HFF-Myc (cell line): ENCODE data around the gene SORL1.

ENCODE experiments used
- DNase-seq: peaks from one replicate; pipeline ENCODE4 v3.0.0-alpha.2; 2011; ENCODE audit warnings: low read depth; ENCODE audit errors: extremely low read depth
- H3K4me3 ChIP-seq: replicated peaks from 2 replicates; pipeline ENCODE4 v1.5.1; 2011; ENCODE audit warnings: low read depth, mild to moderate bottlenecking, control low read depth, low read length
- CTCF ChIP-seq: IDR thresholded peaks from 2 replicates; pipeline ENCODE4 v1.5.1; 2012; ENCODE audit warnings: mild to moderate bottlenecking, low read depth, low read length, control low read depth; ENCODE audit errors: missing control alignments

The SORL1 gene

GRCh38 chr11:121486054-121486453, 33.9 kb downstream of the SORL1 start:
- no peak for TF ChIP-seq CTCF
- no peak overlapping the region for H3K4me3 ChIP-seq
- DNase-seq: no peak

GRCh38 chr11:121487191-121487590, 35.1 kb downstream of the SORL1 start:
- no peak for DNase-seq
- no peak overlapping the region for H3K4me3 ChIP-seq
- no peak for TF ChIP-seq CTCF

- no peak overlapping the region for H3K4me3 ChIP-seq
- no peak for TF ChIP-seq CTCF
Observed at GRCh38 chr11:121488170-121488569, 36.1 kb downstream of the SORL1 start.

GRCh38 chr11:121488641-121489040, 36.5 kb downstream of the SORL1 start:
- no peak overlapping the region for H3K4me3 ChIP-seq
- no peak for TF ChIP-seq CTCF
- no peak for DNase-seq

More at GRCh38 chr11:121488170-121488569, 36.1 kb downstream of the SORL1 start:
- no peak for DNase-seq

- no peak for DNase-seq
- TF ChIP-seq CTCF: no peak
- H3K4me3 ChIP-seq: no peak overlapping the region
Observed at GRCh38 chr11:121489823-121490222, 37.7 kb downstream of the SORL1 start.

- TF ChIP-seq CTCF: no peak
- H3K4me3 ChIP-seq: no peak overlapping the region
- no peak for DNase-seq
Observed at GRCh38 chr11:121494355-121495099, 42.4 kb downstream of the SORL1 start.
